NCI-H187 (cell line): ENCODE measurements around the gene SPAG8.

ENCODE experiments used
- DNase-seq, 2 experiments: peaks; one replicate each; lab custom pipeline; 2025; lab: John Stamatoyannopoulos, UW

Gene SPAG8

GRCh38 chr9:35808433-35808832, 3.6 kb downstream of the SPAG8 start:
- no peak for DNase-seq

- DNase-seq: no peak
Measured at GRCh38 chr9:35806101-35806500, 6.0 kb downstream of the SPAG8 start.

DNA sequence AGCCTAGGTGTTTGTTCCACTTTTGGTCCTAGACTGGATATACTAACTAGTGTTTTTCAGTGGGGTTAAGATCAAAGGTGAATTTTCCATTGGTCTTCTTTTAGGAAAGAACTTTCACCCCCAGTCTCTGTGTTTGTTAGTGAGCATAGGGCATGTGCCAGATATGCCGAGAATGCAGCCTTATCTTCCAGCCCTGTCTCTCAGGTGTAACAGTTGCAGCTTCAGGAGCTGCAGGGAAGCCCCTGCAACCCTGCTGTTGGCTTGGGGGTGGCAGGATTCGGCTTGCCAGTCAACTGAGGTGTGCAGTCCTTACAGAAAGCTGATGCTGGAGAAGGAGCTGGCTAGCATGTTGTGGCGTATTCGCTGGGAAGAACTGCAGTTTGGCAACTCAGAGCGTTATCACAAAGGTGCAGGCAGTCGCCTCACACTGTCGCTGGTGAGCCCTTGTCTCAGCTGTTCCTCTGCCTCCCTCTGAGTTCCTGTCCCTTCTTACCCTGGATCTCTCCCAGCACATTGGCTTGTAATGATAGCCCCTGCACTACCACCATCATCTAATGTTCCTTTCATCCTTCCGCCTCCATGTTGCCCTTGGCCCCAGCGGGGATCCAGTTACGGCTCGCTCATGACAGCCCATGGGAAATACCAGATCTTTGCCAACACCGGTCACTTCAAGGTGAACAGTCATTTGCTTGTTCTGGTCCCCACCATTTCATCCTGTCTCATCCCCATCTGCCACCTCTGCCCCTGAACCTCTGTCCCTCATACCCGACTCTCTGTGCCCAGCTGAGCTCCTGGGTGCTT, 10.5 kb downstream of the SPAG8 start:
- DNase-seq: no peak

- DNase-seq: no peak
Measured at GRCh38 chr9:35800530-35800929, 11.5 kb downstream of the SPAG8 start.

DNA sequence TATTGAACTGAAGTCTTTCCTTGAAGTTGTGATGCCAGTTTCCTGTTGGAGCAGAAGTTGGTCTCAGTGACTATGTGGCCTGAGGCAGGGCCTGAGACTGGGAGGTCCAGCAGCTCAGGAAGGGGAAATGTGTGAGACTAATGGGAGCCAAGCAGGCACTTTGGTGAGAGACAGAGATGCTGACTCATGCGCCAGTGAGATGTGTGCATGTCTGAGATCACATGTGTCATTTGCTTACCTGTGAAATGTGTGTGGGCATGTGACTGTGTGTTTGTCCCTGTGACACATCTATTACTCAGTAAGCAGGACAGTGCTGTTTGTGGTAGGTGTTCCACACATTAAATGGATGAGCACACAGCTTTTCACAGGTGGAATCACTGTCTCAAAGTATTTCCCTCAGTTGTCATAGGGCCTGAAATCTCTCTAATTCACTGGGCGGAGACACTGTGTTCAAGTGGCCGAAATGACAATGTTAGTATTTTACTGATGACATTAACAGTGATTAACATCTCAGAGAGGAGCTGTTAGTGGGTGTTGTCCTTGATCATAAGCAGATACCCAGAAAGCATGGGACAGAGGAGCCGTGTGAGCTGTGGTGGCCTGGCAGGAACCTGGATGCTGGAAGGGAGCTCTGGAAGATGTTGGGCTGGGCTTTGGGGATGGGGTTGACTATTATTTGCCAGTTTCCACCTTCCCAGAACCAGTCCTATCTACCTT, 13.2 kb downstream of the SPAG8 start:
- no peak for DNase-seq

DNA sequence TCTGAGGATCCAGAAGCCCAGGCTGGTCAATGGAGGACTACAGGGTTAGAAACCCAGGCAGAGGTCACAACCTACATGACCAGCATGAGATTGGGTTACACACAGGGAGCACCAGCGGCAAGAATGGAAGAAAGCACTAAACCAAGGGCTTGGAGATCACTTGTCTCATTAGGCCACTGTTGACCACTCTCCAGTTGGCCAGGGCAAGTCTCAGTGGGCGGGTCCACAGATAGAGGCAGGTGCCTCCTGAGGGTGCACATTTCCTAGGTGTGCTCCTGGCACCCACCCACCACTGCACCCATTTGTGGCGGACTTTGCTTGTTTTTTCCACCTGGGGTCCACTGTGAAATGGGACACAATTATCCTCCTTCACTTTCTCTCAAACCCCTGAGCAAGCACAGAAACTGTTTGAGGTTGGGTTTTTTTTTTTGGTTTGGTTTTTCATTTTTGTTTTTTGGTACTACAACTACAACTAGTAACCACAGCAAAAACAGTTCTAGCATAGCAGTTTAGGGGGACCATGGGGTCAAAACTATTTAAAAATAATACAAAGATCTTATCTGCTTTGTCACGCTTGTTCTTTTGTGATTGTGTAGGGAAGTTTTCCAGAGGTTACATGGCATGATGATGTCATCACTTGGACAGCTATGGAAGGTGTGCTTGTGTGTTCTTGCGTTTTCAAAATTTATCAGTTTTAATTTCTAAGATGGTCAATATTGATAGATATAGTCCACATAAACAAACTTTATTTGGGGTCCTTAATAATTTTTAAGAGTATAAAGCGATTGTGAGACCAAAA, 14.6 kb downstream of the SPAG8 start:
- no peak for DNase-seq

- DNase-seq: no peak
Measured at GRCh38 chr9:35795695-35796094, 16.4 kb downstream of the SPAG8 start.

- DNase-seq: no peak
Measured at GRCh38 chr9:35793461-35793860, 18.6 kb downstream of the SPAG8 start.

- no peak for DNase-seq
Measured at GRCh38 chr9:35792826-35793225, 19.2 kb downstream of the SPAG8 start.

DNA sequence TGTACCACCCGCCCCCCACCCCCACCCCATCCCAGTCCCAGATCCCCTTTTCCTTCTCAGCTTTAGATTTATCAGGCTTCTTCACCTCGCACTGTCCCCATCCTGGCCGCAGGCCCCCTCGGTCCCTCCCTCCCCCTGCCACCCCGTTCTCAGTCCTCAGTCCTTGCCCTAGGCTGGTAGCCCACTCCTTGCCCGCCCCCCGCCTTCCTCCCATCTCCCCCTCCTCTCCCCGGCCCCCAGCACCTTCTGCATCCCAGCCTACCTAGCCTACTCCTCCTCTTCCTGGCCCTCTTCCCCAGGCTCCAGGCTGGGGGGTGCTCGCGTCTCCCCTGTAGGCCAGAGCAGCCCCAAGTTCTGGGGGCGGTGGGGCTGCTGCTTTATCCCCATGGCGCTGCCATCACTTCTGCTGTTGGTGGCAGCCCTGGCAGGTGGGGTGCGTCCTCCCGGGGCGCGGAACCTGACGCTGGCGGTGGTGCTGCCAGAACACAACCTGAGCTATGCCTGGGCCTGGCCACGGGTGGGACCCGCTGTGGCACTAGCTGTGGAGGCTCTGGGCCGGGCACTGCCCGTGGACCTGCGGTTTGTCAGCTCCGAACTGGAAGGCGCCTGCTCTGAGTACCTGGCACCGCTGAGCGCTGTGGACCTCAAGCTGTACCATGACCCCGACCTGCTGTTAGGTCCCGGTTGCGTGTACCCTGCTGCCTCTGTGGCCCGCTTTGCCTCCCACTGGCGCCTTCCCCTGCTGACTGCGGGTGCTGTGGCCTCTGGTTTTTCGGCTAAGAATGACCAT, 19.8 kb downstream of the SPAG8 start:
- DNase-seq: no peak

GRCh38 chr9:35791297-35791921, 20.7 kb downstream of the SPAG8 start, which contains the start of gene NPR2:
Gene NPR2 (plus strand): TSS chr9:35791591. CDS start chr9:35792409, 818 bp downstream.
- DNase-seq: no peak

DNA sequence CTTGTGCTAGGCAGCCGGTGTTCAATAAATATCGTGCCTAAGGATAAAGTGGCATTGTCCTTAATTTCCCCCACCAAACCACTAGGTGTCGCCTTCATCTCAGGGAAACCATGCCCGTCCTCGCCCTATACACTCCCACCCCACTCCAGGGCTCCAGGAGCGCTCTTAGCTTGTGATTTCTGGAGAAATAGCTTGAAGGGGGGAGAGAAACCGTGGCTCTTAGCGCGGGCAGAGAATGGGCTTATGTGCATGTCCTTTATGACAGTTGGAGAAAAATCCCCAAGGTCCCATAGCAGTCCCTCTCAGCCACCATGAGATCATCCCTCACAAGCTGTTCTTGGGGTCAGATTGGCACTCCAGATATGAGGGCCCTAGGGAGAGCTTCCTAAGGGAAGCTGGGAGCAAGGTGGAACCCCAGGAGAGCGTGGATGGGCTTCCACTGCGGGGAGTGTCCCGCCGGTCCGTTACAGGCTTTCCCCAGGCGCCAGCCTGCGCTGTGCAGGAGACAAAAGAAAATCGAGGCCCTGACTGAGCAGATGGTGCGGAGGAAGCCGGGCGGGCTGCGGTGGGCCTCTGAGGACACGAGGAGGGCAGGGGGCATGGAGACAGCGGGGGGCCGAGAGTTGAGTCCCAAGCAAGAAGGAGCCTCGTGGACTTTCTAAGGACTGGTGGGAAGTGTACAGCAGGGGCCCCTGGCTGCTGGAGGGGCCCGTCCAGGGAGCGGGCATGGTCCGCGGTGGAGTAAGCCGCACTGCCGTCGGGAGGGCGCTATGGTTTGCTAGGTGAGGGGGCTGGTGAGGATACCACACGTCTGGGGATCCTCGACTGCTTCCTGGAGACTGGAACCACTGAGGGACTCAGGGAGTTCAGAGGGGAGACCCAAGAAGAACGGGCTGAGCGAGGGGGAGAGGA, 21.4 kb downstream of the SPAG8 start:
- DNase-seq: peak in 1 of 2 experiments; percentile 55

DNA sequence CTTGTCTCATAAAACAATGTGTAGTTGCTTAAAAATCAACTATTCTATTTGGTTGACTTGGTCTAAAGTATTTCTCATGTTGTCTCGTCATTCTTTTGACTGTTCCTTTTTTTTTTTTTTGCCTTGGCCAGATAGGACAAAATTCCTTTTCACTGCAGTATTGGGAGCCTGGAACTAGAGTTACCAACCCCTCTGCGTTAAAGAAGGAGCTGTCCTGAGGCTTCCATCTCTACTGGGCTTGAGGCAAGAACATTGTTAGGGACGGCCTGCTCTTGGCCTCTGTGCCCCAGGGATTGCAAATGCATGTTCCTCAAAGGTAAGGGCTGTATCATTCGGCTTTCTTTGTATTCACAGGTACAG, 22.1 kb downstream of the SPAG8 start:
- DNase-seq: no peak

GRCh38 chr9:35789541-35789940, 22.5 kb downstream of the SPAG8 start:
- DNase-seq: no peak

GRCh38 chr9:35783418-35783817, 28.6 kb downstream of the SPAG8 start:
- DNase-seq: no peak

DNA sequence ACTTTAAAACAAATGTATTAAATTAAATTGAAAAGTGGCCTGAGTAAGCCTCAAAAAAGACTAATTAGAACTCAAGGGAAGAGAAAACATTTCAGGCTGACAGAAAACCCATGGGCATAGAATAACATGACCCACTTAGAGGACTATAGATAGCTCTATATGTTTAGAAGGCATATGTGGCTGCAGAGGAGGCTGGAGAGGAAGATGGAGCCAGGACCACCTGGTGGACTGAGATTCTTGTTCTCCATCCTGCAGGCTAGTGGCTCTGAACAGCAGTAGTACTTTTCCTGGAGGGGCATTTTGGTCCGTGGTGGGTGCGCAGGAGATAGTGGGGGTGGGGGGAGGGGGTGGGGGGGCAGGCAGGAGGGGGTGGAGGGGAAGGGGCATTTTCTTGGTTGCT, 31.0 kb downstream of the SPAG8 start:
- no peak for DNase-seq

GRCh38 chr9:35778496-35778895, 33.6 kb downstream of the SPAG8 start:
- DNase-seq: no peak

- DNase-seq: peak; percentile 20 to 43
Measured at GRCh38 chr9:35776018-35776417, 36.0 kb downstream of the SPAG8 start.

DNA sequence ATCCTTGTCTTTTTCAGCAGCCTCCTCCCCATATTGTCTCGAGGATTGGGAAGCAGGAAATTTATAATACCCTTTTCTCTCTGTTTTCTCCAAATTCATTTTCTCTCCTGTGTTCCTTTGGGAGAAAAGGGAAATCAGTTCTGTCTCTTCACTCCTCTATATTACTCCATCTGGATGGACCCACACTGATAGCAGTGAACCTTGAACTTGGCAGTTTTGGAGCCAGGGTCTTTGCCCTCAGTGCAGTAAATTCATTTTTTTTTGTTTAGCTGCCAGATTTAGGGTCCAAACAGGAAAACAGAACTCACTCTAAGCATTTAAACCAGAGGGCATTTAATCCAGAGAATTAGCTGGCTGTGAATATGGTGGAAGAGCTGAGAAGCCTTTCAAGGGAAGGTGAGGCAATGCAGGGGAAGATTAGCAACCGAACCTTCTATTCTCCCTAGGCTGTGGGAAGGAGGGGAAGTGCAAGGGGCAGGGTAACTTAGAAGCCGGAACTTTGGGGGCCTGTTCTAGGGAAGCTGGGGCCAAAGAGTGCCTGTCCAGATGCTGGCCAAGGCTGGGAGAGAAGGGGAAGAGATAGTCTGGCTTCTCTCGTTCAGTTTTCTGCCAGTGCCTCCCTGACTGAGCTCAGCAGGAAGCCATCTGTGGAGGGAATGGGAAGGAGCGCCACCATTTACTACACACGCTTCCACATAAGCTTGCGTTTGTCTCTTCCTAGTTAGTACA, 37.0 kb downstream of the SPAG8 start:
- no peak for DNase-seq

- no peak for DNase-seq
Measured at GRCh38 chr9:35771943-35772342, 40.1 kb downstream of the SPAG8 start.
